Stomach (tissue), 9 donors: Measurements from ENCODE around the gene ZBTB42. TPM values are rescaled to one million over a fixed set of nuclear protein-coding genes. Genes with fewer than 3 reads are reported as not detected.
A peak's percentile ranks its signal among the peaks of the same experiment; 100 is the strongest.

ENCODE experiments used
- DNase-seq, 2 donors: peaks; one replicate each; pipeline versions ENCODE4 v3.0.0 to v3.0.0-alpha.2; 2013 to 2019
- H3K27ac ChIP-seq, 5 donors: fragments of 200-600 bp in 4 of 5; sonication (generic) in 4 of 5; one replicate each; pipeline ENCODE4 v1.5.1; 2013 to 2019; ENCODE audit warnings: mild to moderate bottlenecking in 1 of 5, moderate library complexity in 1 of 5
- H3K27me3 ChIP-seq, 3 donors: fragments of 200-600 bp; sonication (generic); one replicate each; pipeline ENCODE4 v1.5.1; 2017 to 2019; ENCODE audit warnings: mixed run types in 1 of 3
- H3K36me3 ChIP-seq, 4 donors: fragments of 200-600 bp; sonication (generic); 1 replicate in 3 of 4; 2 replicates in 1 of 4; pipeline ENCODE4 v1.5.1; 2016 to 2019
- H3K4me1 ChIP-seq, 4 donors: fragments of 200-600 bp; sonication (generic); one replicate each; pipeline ENCODE4 v1.5.1; 2016 to 2019
- H3K4me3 ChIP-seq, 4 donors: fragments of 200-600 bp; sonication (generic) in 3 of 4; one replicate each; pipeline ENCODE4 v1.5.1; 2016 to 2019; ENCODE audit warnings: mild to moderate bottlenecking in 1 of 4
- H3K9me3 ChIP-seq, 4 donors: fragments of 200-600 bp; sonication (generic); one replicate each; pipeline ENCODE4 v1.5.1; 2016 to 2019
- EP300 ChIP-seq: sonication (generic); formaldehyde crosslinking; IDR thresholded peaks from one replicate; pipeline ENCODE4 v1.6.1; 2017; ENCODE audit warnings: antibody characterized with exemption
- POLR2A ChIP-seq, 4 donors: fragments of 450-650 bp; IDR thresholded peaks; one replicate each; pipeline ENCODE4 v1.6.1; 2016; ENCODE audit warnings: antibody characterized with exemption in 4 of 4, control low read depth in 2 of 4, mild to moderate bottlenecking in 1 of 4, moderate library complexity in 1 of 4
- POLR2AphosphoS5 ChIP-seq, 3 donors: sonication (generic); formaldehyde crosslinking; IDR thresholded peaks; one replicate each; pipeline ENCODE4 v1.6.1; 2016; ENCODE audit warnings: antibody characterized with exemption in 3 of 3
- WGBS, 5 donors: extraction: QIAGEN DNeasy Blood & Tissue Kit in 3 of 5; methylation state at CpG; one replicate each; pipeline versions ENCODE4 v1.1.5 to v1.1.7; 2013 to 2018; 5-methylcytosine and 5-hydroxymethylcytosine counted together
- intact Hi-C: fragments of 100-400 bp; cut with DNase I; formaldehyde crosslinking; loops from one replicate; pipeline ENCODE4 v1.15.1; 2023; ENCODE audit warnings: low total_unique reads
- polyA plus RNA-seq, 3 donors: library from polyadenylated mRNA; stranded (reverse); fragments of 200-250 nt; gene quantifications; one replicate each; pipeline ENCODE4 v1.2.3, GENCODE V29; 2013
- total RNA-seq, 5 donors: library from RNA; depleted of rRNA; stranded (reverse); fragments of >200 nt; gene quantifications; one replicate each; pipeline versions ENCODE4 v1.1.0 to v1.2.3, GENCODE V29; 2014 to 2016
- TF ChIP-seq, protein P1 (sequence below), 7 experiments: fragments of 450-650 bp in 4 of 7; fragments of 200-600 bp in 3 of 7; sonication (generic) in 3 of 7; IDR thresholded peaks; one replicate each; pipeline ENCODE4 v1.5.1; 2016 to 2019; ENCODE audit warnings: antibody characterized with exemption in 7 of 7, control low read depth in 2 of 7, mild to moderate bottlenecking in 1 of 7
- donor health status: healthy with polysubstance abuse.
- donor health status: Bipolar disorder and iron deficiency.
- donor health status: healthy.

ZBTB42 gene
- total and polyA plus RNA-seq, 8 donors = 4.6 to 59.7 (median 6.7) TPM

DNA sequence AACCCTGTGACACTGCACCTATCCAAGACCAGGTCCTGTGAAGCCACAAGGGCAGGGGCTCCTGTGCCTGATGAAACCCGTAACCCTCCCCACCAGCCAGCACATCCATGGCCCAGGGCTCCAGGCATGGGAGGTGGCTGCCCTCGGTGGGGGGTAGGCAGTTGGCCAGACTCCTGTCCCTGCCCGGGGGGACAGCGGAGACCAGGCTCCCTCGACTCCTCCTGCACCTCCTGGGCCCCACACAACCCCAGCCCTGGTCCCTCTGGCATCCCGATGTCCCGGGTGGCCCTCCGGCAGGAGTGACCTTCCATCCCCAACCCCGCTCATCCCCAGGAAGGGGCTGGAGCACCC, 16.7 kb upstream of the ZBTB42 start:
- H3K27ac ChIP-seq = peak overlapping the region in 2 of 5 donors; percentile 61
- WGBS, 5 donors = 61 to 90% (median 81%) methylated on average over 3 to 9 of the region's 9 CpGs
- no peaks in the 10 kb centered on the region for H3K9me3 ChIP-seq
- no peak overlapping the region for H3K4me3 ChIP-seq
- TF ChIP-seq, protein P1, sequence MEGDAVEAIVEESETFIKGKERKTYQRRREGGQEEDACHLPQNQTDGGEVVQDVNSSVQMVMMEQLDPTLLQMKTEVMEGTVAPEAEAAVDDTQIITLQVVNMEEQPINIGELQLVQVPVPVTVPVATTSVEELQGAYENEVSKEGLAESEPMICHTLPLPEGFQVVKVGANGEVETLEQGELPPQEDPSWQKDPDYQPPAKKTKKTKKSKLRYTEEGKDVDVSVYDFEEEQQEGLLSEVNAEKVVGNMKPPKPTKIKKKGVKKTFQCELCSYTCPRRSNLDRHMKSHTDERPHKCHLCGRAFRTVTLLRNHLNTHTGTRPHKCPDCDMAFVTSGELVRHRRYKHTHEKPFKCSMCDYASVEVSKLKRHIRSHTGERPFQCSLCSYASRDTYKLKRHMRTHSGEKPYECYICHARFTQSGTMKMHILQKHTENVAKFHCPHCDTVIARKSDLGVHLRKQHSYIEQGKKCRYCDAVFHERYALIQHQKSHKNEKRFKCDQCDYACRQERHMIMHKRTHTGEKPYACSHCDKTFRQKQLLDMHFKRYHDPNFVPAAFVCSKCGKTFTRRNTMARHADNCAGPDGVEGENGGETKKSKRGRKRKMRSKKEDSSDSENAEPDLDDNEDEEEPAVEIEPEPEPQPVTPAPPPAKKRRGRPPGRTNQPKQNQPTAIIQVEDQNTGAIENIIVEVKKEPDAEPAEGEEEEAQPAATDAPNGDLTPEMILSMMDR (IDR thresholded peaks at IDR 0.05) = no peak
- TF ChIP-seq POLR2AphosphoS5 (IDR thresholded peaks at IDR 0.05) (no peak), POLR2A (IDR thresholded peaks at IDR 0.05) (no peak), EP300 (no peak)
- peaks cover 46 to 63% (median 59%) of the 10 kb centered on the region in 4 donors for H3K4me1 ChIP-seq
- no peaks in the 10 kb centered on the region for H3K27me3 ChIP-seq
- no peak for DNase-seq
- intact Hi-C loops = no loop called here
- peaks cover 3 to 73% (median 60%) of the 10 kb centered on the region in 4 donors for H3K36me3 ChIP-seq

DNA sequence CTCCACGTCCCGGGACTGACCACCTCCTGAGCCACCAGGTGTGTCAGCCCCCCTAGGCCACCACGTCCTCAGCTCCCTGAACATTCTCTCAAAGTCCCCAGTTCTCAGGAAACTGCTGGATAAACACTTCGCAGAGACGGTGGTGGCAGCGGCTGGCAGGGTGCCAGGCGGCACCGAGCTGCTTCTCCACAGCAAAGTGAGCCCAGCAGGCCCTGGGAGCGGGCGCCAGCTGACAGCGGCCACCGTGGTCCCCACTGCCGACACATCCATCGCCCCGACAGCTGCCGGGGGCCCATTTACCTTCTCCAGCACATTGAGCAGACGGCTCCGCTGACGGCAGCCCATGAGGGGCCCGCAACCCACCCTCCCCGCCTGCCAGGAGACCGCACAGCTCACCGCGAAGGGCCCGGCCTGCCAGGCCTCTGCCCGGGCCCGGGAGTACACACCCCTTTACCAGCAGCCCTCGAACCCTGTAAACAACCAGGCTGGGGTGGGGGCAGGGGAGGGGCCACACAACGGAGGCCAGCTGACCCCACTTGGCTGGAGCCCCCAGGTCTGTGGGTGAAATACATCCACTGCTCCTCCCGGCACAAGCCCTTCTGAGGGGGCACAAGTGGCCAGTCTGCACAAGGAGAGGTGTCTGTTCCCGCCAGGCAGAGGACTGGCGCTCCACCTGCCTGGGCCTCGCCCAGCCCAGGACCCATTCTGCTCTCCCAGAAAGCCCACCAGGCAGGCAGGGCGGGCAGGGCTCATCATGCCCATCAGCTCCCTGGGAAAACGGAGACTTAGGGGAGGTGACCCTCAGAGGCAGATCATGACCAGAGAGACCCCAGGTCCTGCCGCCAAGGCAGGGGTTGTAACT, 15.8 kb upstream of the ZBTB42 start:
- Histone ChIP-seq H3K27ac (peak overlapping the region in 3 of 5 donors; percentile 32 to 61 (median 61)), H3K4me1 (peaks cover 55 to 72% (median 68%) of the 10 kb centered on the region in 4 donors), H3K36me3 (peaks cover 5 to 73% (median 60%) of the 10 kb centered on the region in 4 donors), H3K9me3 (no peaks in the 10 kb centered on the region), H3K27me3 (no peaks in the 10 kb centered on the region), H3K4me3 (no peak overlapping the region)
- intact Hi-C loops = no loop called here
- DNase-seq = peak; percentile 59 to 73
- TF ChIP-seq, protein P1 (IDR thresholded peaks at IDR 0.05) = no peak
- no peak for TF ChIP-seq POLR2AphosphoS5 (IDR thresholded peaks at IDR 0.05)
- TF ChIP-seq EP300 = no peak
- no peak for TF ChIP-seq POLR2A (IDR thresholded peaks at IDR 0.05)
- 47 to 67% (median 65%) methylated on average over 14 to 36 of the region's 36 CpGs for WGBS, 5 donors

DNA sequence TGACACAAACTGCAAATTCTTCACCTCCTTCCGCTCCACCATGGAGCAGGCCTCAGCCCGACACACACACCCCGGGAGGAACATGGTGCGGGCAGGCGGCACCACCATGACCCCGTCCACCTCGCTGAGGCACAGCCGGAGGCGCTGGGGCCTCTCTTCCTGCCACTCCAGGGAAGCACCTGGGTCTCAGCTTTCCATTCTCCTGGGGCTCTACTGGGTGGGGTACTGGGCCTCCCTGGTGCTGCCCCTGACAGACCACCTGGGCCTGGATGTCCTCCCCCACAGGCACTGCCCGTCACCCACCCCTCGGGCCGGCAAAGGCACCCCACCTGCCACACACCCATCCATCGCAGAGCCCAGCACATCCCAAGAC, 15.2 kb upstream of the ZBTB42 start:
- Histone ChIP-seq H3K4me1 (peaks cover 60 to 78% (median 73%) of the 10 kb centered on the region in 4 donors), H3K36me3 (peaks cover 10 to 73% (median 60%) of the 10 kb centered on the region in 4 donors), H3K9me3 (no peaks in the 10 kb centered on the region), H3K27me3 (no peaks in the 10 kb centered on the region), H3K4me3 (no peak overlapping the region), H3K27ac (peak overlapping the region in 3 of 5 donors; percentile 1 to 61 (median 32))
- 72 to 91% (median 86%) methylated on average over 12 to 13 of the region's 13 CpGs for WGBS, 5 donors
- intact Hi-C loops = no loop called here
- TF ChIP-seq, protein P1 (IDR thresholded peaks at IDR 0.05) = no peak
- TF ChIP-seq POLR2A (IDR thresholded peaks at IDR 0.05) (no peak), POLR2AphosphoS5 (IDR thresholded peaks at IDR 0.05) (no peak), EP300 (no peak)
- no peak for DNase-seq

DNA sequence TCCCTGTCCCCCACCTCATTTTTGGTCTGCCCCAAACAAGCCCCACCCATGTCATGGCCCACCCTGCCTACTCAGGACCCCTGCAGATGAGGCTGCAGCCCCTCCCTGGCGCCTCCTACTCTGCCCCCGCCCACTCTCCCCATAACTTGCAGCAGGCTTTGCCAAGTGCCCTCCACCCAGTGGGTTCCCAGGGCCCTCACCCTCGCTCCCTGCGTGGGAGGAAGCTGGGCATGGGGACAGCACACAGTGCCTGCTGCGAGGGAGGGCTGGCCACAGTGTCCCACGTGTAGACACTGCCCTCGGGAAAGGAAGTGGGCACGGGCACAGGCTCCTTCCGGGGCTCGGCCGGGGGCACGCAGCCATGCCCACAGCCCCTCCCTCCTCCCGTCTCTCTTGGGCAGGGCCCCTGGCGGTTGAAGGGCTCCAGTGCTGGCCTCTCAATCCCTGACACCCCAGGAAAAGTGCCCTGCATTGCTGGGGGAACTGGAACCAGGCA, 14.8 kb upstream of the ZBTB42 start:
- intact Hi-C loops = no loop called here
- H3K36me3 ChIP-seq = peaks cover 15 to 73% (median 60%) of the 10 kb centered on the region in 4 donors
- H3K27me3 ChIP-seq = no peaks in the 10 kb centered on the region
- no peak for DNase-seq
- TF ChIP-seq POLR2AphosphoS5 (IDR thresholded peaks at IDR 0.05) = no peak
- TF ChIP-seq, protein P1 (IDR thresholded peaks at IDR 0.05) = no peak
- no peak for TF ChIP-seq EP300
- no peak for TF ChIP-seq POLR2A (IDR thresholded peaks at IDR 0.05)
- peak overlapping the region in 2 of 5 donors; percentile 1 to 61 for H3K27ac ChIP-seq
- 14 to 41% (median 30%) methylated on average over 8 to 12 of the region's 14 CpGs for WGBS, 5 donors
- peak overlapping the region in 1 of 4 donors; percentile 13 for H3K4me3 ChIP-seq
- no peaks in the 10 kb centered on the region for H3K9me3 ChIP-seq
- H3K4me1 ChIP-seq = peaks cover 64 to 83% (median 77%) of the 10 kb centered on the region in 4 donors
